ENCODE measurements around the gene KRT10. TPM values are rescaled to one million over a fixed set of nuclear protein-coding genes. Genes with fewer than 3 reads are reported as not detected.

KRT10 gene
- total RNA-seq, 4 donors from 2014 or later: 8.0 to 13.4 (median 11.3) TPM

- no peaks in the 10 kb centered on the region for H3K36me3 ChIP-seq
- 58 to 60% methylated on average over 4 of the region's 4 CpGs for WGBS, 2 donors
- DNase-seq (ENCODE audit: low spot score in 2 of 2): no peak
- H3K9me3 ChIP-seq: no peaks in the 10 kb centered on the region
- no peak overlapping the region for H3K27ac ChIP-seq
- peaks cover 0 to 6% (median 0%) of the 10 kb centered on the region in 4 donors for H3K4me1 ChIP-seq
- peaks cover 0 to 39% of the 10 kb centered on the region in 2 donors for H3K27me3 ChIP-seq
- H3K4me3 ChIP-seq: no peak overlapping the region
- TF ChIP-seq CTCF (IDR thresholded peaks at IDR 0.05) (no peak), EP300 (IDR thresholded peaks at IDR 0.05) (no peak), POLR2A (IDR thresholded peaks at IDR 0.05) (no peak)
These were observed 46.5 kb downstream of the KRT10 start for GRCh38 chr17:40775945-40776344.

- Histone ChIP-seq H3K9me3 (no peaks in the 10 kb centered on the region), H3K36me3 (no peaks in the 10 kb centered on the region), H3K27me3 (peaks cover 0 to 10% of the 10 kb centered on the region in 2 donors), H3K4me3 (no peak within 1 kb of the TSS), H3K4me1 (no peaks in the 10 kb centered on the region), H3K27ac (no peak within 1 kb of the TSS)
- WGBS, 2 donors: 80 to 94% methylated on average over 3 of the region's 3 CpGs
- DNase-seq (ENCODE audit: low spot score in 2 of 2): no peak
- TF ChIP-seq POLR2A (IDR thresholded peaks at IDR 0.05): no peak
- TF ChIP-seq CTCF (IDR thresholded peaks at IDR 0.05): no peak
- TF ChIP-seq EP300 (IDR thresholded peaks at IDR 0.05): no peak
These were observed 50.3 kb downstream of the KRT10 start, which contains the start of gene KRT26 for GRCh38 chr17:40772101-40772500. KRT26 (minus strand) TSS chr17:40772201; CDS start chr17:40772113, 88 bp downstream.

Other genes starting within 250 kb of the KRT10 start
- gene SMARCE1, start 174.8 kb downstream of the KRT10 start, total RNA-seq: 100 to 1,000 TPM in 1 of 4 donors, 10 to 100 TPM in 3; 67.2 to 113 (median 95.1) TPM
- 10 to 100 TPM in 1 of 4 donors, 1 to 10 TPM in 3; 2.7 to 17.9 (median 7.6) TPM for gene KRT222, start 157.4 kb downstream of the KRT10 start, total RNA-seq
- under 1 TPM in 1 of 4 donors, not detected in 3; 0.20 TPM for gene KRT24, start 118.9 kb downstream of the KRT10 start, total RNA-seq
- under 1 TPM in 3 of 4 donors, not detected in 1; 0.22 to 0.84 (median 0.39) TPM for gene KRT25, start 67.3 kb downstream of the KRT10 start, total RNA-seq
- gene KRT26, start 50.4 kb downstream of the KRT10 start, total RNA-seq: not detected
- not detected for gene KRT27, start 40.1 kb downstream of the KRT10 start, total RNA-seq
- gene KRT28, start 22.7 kb downstream of the KRT10 start, total RNA-seq: not detected
- not detected for gene KRT12, start 44.6 kb upstream of the KRT10 start, total RNA-seq
- gene KRT20, start 62.6 kb upstream of the KRT10 start, total RNA-seq: not detected
- gene KRT23, start 115.0 kb upstream of the KRT10 start, total RNA-seq: not detected
- not detected for gene KRT39, start 144.3 kb upstream of the KRT10 start, total RNA-seq
- gene KRT40, start 161.7 kb upstream of the KRT10 start, total RNA-seq: not detected
- not detected for gene KRTAP3-3, start 171.6 kb upstream of the KRT10 start, total RNA-seq
- gene KRTAP3-2, start 177.3 kb upstream of the KRT10 start, total RNA-seq: not detected
- gene KRTAP3-1, start 186.5 kb upstream of the KRT10 start, total RNA-seq: not detected
- under 1 TPM in 1 of 4 donors, not detected in 3; 0.60 TPM for gene KRTAP1-5, start 204.6 kb upstream of the KRT10 start, total RNA-seq
- not detected for gene KRTAP1-4, start 207.6 kb upstream of the KRT10 start, total RNA-seq
- not detected for gene KRTAP1-3, start 212.3 kb upstream of the KRT10 start, total RNA-seq
- not detected for gene KRTAP1-1, start 218.8 kb upstream of the KRT10 start, total RNA-seq
- not detected for gene KRTAP2-1, start 224.7 kb upstream of the KRT10 start, total RNA-seq
- gene KRTAP2-2, start 232.6 kb upstream of the KRT10 start, total RNA-seq: not detected
- gene KRTAP2-3, start 237.5 kb upstream of the KRT10 start, total RNA-seq: not detected
- not detected for gene KRTAP2-4, start 243.3 kb upstream of the KRT10 start, total RNA-seq